A549 treated with GW870086 at 1 μM for 4 hours (cell line): Measurements from ENCODE around the gene C19orf38. TPM values are rescaled to one million over a fixed set of nuclear protein-coding genes. Genes with fewer than 3 reads are reported as not detected.

ENCODE experiments used
- total RNA-seq: library from RNA; stranded (reverse); fragments of 200-300 nt; extraction: Qiagen RNA extraction; gene quantifications from 5 replicates; pipeline ENCODE4 v1.2.3, GENCODE V29; 2022; ENCODE audit warnings: low read depth

The C19orf38 gene, protein sequence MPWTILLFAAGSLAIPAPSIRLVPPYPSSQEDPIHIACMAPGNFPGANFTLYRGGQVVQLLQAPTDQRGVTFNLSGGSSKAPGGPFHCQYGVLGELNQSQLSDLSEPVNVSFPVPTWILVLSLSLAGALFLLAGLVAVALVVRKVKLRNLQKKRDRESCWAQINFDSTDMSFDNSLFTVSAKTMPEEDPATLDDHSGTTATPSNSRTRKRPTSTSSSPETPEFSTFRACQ
- 0.21 to 0.23 TPM in 2 of 5 replicates, not detected in the others for total RNA-seq

DNA sequence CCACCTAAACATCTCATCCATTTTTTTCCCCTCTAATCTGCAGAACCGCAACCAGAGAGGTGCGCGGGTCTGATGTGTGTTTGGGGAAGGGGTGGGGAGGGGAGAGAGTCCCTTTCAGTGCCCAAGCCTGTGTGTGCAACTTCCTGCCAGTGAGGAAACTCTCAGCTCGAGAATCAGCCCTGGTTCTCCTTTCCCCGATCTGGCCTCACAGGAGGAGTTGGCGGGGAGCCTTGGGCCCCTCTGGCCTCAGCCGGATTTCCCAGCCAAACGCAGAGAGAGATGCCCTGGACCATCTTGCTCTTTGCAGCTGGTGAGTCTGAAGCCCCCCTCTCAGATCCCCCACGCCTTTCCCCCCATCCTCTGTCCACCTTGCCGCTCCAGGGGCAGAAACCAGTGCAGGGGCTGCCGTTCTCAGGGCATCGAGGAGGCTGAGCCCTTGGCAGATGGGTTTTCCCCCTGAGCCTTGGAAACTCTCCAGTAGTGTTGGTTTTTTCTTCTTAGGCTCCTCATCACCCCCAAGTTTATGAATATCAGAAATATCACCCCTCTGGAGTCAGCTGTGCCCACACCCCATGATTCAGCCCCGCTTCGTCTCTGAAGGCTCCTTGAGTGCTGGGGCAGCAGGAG, at the start of gene C19orf38:
C19orf38 (plus strand) TSS at position 186 of the 627 bp plus-strand sequence; CDS start at position 280, 94 bp downstream.

DNA sequence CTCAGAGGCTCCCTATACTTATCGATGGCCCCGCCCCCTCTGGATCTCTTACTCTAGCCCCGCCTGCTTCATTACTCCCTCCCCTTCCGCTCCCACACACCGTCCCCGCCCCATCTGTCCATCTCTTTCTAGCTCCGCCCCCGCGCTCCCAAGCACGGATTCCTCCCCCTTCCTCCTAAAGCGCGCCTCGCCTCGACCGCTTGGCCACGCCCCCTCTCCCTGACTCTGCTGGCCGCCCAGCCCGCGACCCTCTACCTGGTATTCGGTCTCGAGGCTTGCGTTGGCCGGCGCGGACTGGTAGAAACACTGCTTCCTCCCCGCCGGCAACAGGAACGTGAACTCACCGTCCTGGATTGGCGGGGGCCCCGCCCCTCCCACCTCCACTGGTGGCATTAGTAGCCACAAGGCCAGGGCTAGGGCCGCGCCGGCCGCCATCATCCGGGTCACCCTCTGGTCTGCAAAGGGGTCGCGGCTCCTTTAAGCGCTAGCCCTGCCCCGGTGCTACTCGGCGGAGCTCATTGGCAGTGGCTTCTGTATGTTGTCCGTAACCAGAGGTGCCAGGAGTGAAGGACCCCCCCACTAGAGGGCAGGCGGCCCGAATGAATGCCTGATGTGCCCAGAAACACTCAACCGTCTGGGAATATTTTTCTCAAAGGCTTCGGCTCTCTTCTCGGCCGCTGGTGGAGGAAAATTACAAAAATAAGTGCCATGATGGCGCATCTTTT, 12.3 kb upstream of the C19orf38 start, which contains the start of gene TMED1:
TMED1 (minus strand) TSS at position 459 of the 725 bp plus-strand sequence; CDS start at position 438, 21 bp downstream.

DNA sequence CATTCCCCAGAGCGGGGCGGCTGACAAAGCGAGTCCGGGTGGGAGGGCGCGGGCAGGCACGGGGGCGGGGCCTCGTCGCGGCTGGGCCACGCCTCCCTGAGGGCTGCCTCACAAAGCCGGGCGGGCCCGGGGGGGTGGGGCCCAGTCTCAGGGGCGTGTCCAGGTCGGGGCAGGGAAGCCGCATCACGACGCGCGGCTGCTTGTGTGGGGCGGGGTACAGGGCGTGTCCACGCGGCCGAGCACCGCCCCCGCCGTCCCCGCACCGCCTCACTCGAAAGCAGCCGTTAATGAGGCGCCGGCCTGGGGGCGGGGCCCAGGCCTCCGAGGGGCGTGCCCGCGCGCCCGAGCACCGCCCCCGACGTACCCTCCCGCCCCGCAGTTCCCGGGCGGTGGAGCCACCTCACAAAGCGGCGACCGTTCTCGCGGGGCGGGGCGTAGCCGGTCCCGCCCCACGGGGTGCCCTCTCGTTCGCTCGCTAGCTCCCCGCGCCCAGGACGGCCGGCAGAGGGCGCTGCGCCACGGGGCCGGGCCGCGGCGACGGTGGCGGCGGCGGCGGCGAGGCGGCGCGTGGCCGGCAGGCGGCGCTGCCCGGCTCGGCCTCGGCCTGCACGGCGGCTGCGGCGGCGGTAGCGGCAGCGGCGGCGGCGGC, 22.9 kb downstream of the C19orf38 start, which contains the start of gene CARM1:
CARM1 (plus strand) TSS at position 599 of the 649 bp plus-strand sequence. CDS start 150 bp downstream, outside the sequence.

Other genes with a start within 250 kb of the C19orf38 start
- 6.1 to 9.3 TPM (median 7.4 TPM) in 5 replicates for gene SLC44A2, start 222.9 kb upstream of the C19orf38 start, total RNA-seq
- 140 to 173 TPM (median 160 TPM) in 5 replicates for gene ILF3, start 194.1 kb upstream of the C19orf38 start, total RNA-seq
- 30.1 to 34.3 TPM (median 31.2 TPM) in 5 replicates for gene QTRT1, start 147.0 kb upstream of the C19orf38 start, total RNA-seq
- 48.3 to 58.4 TPM (median 54.1 TPM) in 5 replicates for gene DNM2, start 130.3 kb upstream of the C19orf38 start, total RNA-seq
- 23.4 to 30.0 TPM (median 29.4 TPM) in 5 replicates for gene TMED1, start 12.2 kb upstream of the C19orf38 start, total RNA-seq
- gene CARM1, start 23.1 kb downstream of the C19orf38 start, total RNA-seq = 36.4 to 50.1 TPM (median 47.1 TPM) in 5 replicates
- 16.3 to 22.0 TPM (median 19.2 TPM) in 5 replicates for gene YIPF2, start 80.2 kb downstream of the C19orf38 start, total RNA-seq
- gene TIMM29, start 80.4 kb downstream of the C19orf38 start, total RNA-seq = 12.7 to 19.1 TPM (median 18.4 TPM) in 5 replicates
- gene SMARCA4, start 112.6 kb downstream of the C19orf38 start, total RNA-seq = 7.1 to 11.0 TPM (median 8.5 TPM) in 5 replicates
- 23.2 to 36.1 TPM (median 34.3 TPM) in 5 replicates for gene LDLR, start 241.0 kb downstream of the C19orf38 start, total RNA-seq